Pericardium fibroblast (primary cell): ENCODE results near the gene HORMAD1. TPM values are rescaled to one million over a fixed set of nuclear protein-coding genes. Genes with fewer than 3 reads are reported as not detected.

ENCODE experiments used
- total RNA-seq: library from RNA; depleted of rRNA; stranded (reverse); fragments of >200 nt; gene quantifications from 2 replicates; pipeline ENCODE4 v1.2.3, GENCODE V29; 2015

The HORMAD1 gene
- total RNA-seq, result not detected in 2 replicates

DNA sequence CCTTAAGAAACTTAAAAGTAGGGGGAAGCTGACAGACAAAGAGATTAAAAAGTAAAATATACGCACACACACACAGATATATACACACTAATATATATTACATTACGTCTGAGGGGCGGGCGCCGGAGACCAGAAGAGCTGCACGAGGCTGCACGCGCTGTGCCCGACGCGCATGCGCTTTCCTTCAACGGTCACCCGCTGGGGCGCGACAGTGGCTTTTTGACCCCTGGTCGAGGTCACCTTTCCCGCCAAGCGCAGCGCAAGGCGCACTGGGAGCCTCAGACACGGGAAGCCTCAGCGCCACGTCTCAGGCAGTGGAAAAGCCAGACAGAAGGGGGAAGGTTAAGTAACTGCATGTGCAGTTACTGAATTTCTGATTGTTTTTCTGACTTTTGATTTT, at the start of gene HORMAD1:
Gene HORMAD1 (minus strand): TSS at position 193 of the 400 bp plus-strand sequence. CDS start 1,390 bp downstream, outside the sequence.

GRCh38 chr1:150765296-150765976, 44.7 kb upstream of the HORMAD1 start, which contains the start of gene CTSS:
Gene CTSS, minus strand, starts transcription at chr1:150765778. Its CDS starts 1,015 bp downstream, at chr1:150764763.

DNA sequence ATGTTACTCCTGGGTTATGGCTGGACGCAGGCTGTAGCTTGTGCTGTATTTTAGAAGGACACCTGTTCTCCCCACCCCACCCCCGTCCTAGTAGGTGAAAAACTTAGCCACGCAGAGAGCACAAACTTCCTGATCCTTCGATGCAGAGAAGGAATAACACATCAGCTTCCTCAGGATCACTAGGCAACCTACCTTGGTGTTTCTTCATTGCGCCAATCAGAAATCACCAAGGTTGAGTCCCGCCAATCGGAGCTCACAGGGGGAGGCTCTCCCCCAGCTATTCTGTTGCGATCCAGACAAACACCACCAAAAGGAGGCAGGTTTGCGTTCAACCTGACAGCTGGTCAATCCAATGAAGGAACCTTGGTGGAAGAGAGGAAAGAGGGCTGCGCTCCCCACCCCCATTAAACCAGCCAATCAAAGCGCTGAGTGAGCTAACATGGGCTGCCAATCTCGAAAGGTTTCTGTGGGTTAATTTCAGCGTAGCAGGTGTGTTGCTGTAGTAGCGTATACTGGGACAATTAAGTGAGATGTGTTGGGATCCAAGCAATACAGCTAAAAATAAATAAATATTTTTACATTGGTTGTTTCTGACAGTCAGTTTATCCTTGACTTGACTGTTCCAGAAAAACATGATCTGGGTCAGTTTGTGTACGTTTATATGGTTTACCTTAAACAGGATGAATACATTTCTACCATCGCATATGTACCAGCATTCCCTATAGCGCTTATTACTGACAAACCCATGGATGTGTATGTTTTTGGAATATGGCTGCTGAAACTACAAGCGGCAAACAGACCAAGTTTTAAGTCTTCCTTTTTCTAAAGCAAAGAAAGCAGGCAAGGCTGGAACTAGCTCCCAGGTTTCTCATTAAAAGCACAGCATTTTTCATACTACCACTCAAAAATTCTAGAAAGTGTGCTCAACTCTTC, 23.4 kb downstream of the HORMAD1 start, which contains the start of gene GOLPH3L:
Gene GOLPH3L (minus strand): TSS at position 160 of the 933 bp plus-strand sequence. CDS start 2,316 bp downstream, outside the sequence.

Other genes with a start within 250 kb of the HORMAD1 start
- gene TARS2, start 233.5 kb downstream of the HORMAD1 start, total RNA-seq, result 9.2 and 16.5 TPM in 2 replicates
- gene ECM1, start 212.8 kb downstream of the HORMAD1 start, total RNA-seq, result 17.6 and 32.3 TPM in 2 replicates
- not detected in 2 replicates for gene FALEC, start 205.1 kb downstream of the HORMAD1 start, total RNA-seq
- gene ADAMTSL4, start 171.5 kb downstream of the HORMAD1 start, total RNA-seq, result 51.5 and 71.5 TPM in 2 replicates
- 158 and 211 TPM in 2 replicates for gene MCL1, start 141.3 kb downstream of the HORMAD1 start, total RNA-seq
- 34.6 and 138 TPM in 2 replicates for gene ENSA, start 91.3 kb downstream of the HORMAD1 start, total RNA-seq
- 16.2 and 16.6 TPM in 2 replicates for gene GOLPH3L, start 23.7 kb downstream of the HORMAD1 start, total RNA-seq
- 0.35 and 0.85 TPM in 2 replicates for gene CTSS, start 44.9 kb upstream of the HORMAD1 start, total RNA-seq
- gene CTSK, start 87.4 kb upstream of the HORMAD1 start, total RNA-seq, result 31.5 and 94.4 TPM in 2 replicates
- gene ARNT, start 155.7 kb upstream of the HORMAD1 start, total RNA-seq, result 27.7 and 30.5 TPM in 2 replicates
- not detected in 2 replicates for gene CTXND2, start 166.2 kb upstream of the HORMAD1 start, total RNA-seq
- gene SETDB1, start 205.5 kb upstream of the HORMAD1 start, total RNA-seq, result 16.7 and 21.9 TPM in 2 replicates